Measurements from ENCODE around the gene PCCA.
"Not testable (repeated sequence)": the region's sequence is repeated elsewhere in the genome, so short reads cannot be mapped to it uniquely, and the experiment has no call there.

Gene PCCA

DNA sequence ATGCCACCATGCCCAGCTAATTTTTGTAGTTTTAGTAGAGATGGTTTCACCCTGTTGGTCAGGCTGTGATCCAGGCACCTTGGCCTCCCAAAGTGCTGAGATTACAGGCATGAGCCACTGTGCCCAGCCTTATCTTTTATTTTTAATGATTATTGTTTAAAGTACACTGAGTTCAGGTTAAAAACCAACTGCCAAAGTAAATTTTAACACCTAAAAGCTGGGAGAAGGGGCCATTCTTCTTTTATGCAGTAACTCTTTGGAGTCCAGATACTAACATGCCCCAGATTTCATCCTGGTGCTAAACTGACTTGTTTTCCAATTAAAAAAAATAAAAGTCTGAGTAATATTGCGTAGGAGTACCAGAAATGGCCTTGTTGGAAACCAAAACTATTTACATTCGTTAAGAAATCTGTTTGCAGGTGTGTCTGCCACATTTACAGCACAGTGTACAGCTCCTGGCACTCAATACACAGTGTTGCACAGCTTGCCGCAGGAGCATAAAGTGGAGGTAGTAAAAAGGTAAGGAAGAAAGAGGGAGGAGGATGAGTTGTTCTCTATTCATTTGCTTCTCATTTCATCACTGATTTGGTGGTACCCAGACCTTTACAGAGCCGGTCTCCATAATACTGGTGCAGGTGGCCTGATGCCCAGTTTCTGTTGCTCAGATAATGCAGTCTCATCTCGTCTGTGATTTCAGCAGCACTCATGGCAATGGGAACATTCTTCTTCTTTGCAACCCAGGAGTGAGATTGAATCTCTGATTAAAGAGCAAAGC, 108.9 kb downstream of the PCCA start:
- DNase-seq: no peak

DNA sequence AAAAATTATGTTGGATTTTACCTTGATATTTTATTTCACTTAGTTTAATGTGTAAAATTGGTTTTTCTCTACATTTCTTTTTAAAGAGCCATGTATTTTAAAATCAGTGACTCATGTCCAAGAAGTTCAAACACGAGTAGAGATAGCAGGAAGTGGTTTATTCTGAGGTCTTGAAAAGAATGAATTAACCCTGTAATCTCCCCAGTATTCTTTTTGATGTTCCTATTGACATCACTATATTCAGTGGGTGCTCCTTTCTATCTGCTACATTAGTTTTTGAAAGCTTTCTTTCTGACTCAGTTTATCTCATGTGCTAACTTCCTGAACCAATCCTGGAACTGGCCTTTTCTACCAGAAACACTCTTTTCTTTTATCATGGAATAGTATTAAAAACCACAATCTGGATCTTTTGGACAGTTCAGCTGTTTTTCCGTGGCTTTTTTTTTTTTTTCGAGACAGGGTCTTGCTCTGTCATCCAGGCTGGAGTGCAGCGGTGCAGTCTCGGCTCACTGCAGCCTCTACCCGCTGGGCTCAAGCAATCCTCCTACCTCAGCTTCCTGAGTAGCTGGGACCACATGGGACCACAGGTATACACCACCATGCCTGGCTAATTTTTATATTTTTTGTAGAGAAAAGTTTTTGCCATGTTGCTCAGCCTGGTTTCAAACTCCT, 114.9 kb downstream of the PCCA start:
- no peak for DNase-seq

DNA sequence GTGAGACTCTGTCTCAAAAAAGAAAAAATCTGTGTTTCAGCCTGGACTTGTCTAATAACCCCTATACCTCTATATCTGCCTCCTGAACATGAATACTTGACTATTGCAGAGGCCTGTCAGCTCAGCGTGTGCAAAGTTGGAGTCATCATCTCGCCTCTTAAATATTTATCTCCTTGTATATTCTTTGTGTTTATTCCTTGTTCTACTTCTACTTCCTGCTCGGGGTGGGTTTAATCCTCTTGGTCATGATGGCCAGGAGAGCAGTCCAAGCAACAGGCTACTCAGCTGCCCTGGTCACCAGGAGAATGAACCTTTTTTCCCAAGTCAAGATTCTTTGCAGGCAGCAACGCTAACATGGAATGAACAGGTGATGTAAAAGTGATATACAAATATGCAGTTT, 119.1 kb downstream of the PCCA start:
- no peak for DNase-seq

DNA sequence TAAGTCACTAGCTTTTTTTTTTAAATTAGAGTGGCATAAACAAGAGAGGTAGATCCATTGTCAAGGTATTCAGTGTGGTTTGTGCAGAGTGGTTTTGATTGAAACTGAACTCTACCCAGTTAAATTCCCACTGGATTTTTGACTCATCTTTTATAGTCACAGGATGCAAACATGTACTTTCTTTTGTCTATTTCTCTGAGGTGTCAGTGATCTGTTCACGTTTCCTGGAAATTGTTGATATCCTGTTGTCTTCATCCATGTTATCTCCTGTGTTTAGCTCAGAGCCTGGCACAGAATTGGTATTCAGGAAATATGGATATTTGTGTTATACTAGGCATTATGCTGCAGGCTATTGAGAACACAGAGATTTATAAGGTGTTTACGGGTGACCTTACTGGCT, 119.7 kb downstream of the PCCA start:
- no peak for DNase-seq

DNA sequence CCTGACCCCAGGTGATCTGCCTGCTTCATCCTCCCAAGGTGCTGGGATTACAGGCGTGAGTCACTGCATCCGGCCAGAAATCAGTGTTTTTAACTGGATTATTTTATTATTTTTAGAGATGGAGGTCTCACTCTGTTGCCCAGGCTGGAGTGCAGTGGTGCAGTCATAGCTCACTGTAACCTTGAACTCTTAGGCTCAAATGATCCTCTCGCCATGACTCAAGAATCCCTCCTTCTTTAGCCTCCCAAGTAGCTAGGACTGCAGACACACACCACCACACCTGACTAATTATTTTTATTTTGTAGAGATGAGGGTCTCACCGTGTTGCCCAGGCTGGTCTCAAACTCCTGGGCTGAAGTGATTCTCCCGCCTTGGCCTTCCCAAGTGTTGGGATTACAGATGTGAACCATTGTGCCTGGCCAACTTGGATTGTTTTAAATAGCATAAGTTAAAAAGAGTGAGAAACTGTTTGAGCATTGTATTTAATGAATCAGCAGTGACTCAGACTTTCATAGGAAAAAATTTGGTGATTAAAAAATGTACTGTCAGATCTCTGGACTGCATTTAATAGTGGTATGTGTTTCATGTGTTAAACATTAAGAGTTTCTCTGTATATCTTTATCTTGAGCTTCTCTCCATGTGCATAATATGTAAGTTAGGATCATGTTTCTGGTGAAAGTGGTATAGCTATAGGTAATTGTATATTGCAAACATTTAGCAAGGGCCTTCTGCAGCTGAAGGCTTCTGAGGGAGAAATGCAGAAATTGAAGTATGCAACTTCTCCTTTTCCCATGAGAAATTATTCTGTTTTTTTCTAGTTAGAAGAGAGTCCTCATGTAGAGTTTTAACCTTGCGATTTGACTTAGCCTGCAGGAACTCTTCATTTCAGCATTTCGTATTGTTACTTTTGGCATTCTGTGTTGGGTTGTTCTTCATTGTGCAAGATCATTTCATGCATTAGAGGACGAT, 121.2 kb downstream of the PCCA start:
- DNase-seq: no peak

DNA sequence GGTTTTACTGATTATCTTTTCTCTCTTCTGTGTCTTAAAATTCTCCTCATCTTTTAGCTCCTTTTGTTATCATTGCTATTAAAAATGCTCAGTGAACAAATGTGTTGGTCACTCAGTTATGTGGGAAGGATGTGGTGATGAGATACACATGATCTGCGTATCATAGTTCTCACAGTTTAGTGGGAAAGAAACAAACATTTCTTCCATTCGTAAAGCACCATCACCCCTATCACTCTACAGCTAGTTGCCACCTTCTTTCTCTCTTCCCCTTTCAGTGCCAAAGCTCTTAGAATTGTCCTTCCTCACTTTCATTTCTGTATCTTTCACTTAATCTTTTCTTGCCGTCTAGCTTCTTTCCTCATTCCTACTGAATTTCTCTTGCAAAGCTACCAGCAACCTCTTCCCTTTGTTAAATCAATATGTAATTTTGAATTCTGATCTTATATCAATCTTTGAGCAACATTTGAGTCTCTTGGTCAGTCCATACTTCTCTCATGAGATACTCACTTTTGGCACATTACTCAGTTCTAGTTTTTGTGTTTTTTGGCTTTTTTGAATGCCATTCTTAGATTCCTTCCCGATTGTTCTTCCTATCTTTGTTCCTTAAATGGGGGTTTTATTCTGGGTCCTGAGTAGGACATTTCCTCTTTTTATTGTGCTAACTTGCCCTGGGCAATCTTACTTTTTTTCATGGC, 122.3 kb downstream of the PCCA start:
- no peak for DNase-seq

DNA sequence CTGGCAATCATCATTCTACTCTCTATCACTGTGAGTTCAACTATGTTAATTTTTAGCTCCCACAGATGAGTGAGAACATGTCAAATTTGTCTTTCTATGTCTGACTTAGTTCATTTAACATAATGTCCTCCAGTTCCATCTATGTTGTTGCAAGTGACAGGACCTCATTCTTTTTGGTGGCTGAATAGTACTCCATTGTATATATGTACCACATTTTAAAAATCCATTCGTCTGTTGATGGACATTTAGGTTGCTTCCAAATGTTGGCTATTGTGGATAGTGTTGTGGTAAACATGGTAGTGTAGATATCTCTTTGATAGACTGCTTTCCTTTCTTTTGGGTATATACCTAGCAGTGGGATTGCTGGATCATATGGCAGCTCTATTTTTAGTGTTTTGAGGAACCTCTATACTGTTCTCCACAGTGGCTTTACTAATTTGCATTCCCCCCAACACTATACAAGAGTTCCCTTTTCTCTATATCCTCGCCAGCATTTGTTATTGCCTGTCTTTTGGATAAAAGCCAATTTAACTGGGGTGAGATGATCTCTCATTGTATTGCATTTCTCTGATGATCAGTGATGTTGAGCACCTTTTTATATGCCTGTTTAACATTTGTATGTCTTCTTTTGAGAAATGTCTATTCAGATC, 124.1 kb downstream of the PCCA start:
- no peak for DNase-seq

DNA sequence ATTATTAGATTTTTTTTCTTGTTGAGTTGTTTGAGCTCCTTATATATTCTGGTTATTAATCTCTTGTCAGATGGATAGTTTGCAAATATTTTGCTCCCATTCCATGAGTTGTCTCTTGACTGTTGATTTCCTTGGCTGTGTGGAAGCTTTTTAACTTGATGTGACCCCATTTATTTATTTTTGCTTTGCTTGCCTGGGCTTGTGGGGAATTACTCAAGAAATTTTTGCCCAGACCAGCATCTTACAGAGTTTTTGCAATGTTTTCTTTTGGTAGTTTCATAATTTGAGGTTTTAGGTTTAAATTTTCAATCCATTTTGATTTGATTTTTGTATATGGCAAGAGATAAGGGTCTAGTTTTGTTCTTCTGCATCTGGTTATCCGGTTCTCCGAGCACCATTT, 124.7 kb downstream of the PCCA start:
- DNase-seq: no peak

DNA sequence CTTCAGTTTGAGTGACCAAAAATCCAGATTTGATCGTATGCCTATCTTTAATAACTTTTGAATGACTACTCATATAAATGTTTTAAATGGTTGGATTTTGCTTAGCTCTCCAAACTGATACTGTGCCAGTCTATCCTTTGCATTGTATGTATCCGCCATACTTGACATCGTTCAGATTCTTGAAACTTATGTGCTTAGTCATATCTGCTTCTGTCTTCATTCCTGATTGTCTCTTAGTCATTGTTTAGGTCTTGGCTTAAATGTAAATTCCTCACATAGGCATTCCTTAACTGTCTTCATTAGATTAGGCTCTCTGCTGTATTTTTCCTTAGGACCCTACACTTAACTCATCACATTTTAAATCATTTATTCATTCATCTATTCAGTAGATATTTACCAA, 126.0 kb downstream of the PCCA start:
- no peak for DNase-seq

DNA sequence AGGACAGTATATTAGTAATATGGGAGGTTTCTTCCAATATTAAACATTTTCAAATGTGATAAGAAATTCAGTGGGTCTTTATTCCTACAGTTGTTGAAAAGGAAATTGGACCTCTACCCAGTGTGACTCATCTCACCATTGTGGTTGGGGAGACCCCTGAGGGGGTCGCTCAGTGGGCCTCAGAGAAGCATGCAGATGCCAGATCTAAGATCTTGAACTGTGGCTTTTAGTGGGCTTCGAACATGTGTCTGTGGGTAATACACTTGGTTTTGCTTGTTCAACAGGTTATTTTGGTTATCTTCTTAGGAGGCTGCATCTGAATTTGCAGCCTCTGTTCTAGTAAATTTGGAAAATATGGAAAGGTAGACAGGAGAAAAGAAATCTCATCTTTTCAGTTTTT, 132.3 kb downstream of the PCCA start:
- DNase-seq: no peak

DNA sequence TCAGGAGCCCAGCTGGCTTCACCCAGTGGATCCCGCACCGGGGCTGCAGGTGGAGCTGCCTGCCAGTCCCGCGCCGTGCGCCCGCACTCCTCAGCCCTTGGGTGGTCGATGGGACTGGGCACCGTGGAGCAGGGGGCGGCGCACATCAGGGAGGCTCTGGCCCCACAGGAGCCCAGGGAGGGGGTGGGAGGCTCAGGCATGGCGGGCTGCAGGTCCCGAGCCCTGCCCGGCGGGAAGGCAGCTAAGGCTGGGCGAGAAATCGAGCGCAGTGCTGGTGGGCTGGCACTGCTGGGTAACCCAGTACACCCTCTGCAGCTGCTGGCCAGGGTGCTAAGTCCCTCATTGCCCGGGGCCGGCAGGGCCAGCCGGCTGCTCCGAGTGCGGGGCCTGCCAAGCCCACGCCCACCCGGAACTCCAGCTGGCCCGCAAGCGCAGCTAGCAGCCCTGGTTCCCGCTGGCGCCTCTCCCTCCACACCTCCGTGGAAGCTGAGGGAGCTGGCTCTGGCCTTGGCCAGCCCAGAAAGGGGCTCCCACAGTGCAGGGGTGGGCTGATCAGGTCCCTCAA, 135.2 kb downstream of the PCCA start:
- DNase-seq: not testable (repeated sequence)

DNA sequence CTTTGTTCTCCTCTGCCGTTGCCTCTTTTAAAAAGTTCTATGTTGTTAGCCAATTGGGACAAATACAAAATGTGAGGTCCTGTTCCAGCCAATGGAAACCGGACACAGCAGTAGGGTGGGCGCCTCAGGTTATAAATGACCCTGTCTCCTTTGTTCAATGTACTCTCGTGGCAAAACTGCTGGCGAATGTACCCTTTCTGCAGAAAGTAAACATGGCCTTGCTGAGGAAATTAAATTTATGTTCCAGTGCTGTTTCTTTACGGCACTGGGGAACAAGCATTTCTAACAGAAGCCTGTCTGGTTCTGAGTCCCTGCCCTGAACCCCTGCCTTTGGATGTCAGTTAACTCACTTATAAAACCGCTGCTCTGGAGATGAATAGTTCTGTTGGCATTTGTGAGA, 140.7 kb downstream of the PCCA start:
- no peak for DNase-seq

DNA sequence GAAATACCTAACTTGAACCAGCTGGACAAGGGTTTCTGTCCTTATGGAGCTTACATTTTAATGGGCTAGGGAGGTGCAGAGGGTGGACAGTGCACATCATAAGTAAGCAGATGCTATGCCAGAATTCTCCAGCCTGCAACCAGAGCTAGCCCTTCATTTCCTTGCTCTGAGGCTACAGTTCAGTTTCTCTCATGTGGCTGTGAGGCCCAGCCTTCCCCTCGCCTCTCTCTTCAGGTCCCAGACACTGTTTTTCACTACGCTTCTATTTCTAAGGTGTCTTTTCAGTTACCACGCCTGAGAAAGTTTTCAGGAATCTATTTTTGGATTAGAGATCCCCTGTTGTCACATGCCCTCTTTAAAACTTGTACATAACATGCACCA, 141.9 kb downstream of the PCCA start:
- no peak for DNase-seq

DNA sequence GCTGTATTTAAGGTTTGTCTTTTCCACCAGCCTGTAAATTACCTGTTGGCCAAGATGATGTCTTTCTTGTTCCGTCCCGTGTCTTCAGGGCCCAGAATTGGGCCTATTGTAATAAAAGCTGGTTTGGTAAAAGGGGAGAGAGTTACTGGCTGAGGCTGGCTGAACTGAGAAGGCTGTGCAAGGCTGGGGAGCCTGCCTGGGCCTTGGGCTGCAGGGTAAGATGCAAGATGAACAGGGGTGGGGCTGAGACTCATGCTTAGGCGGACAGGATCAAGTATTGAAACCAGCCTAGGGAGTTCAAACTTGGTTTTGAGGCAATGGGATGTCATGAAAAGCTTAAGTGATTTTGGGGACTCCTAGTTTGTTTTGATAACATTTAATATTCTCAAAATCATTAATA, 142.3 kb downstream of the PCCA start:
- DNase-seq: no peak

DNA sequence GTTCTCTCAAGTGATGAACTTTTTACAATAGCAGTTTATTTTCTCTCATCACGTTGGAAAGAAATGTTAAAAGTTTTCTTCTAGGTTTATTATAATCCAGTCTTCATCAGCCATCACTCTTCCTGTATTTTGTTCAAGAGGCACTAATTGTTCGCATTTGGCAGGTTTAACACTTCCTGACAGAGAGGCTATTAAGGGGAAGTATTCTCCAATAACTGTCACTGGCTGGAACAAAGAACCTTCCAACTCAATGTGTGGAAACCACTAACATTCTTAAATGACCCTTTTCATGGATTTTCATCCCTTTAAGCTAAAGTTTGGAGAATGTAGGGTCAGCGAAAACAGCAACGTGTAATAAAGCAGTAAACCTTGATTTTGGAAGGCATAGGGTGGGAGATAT, 145.1 kb downstream of the PCCA start:
- DNase-seq: peak; percentile 70

DNA sequence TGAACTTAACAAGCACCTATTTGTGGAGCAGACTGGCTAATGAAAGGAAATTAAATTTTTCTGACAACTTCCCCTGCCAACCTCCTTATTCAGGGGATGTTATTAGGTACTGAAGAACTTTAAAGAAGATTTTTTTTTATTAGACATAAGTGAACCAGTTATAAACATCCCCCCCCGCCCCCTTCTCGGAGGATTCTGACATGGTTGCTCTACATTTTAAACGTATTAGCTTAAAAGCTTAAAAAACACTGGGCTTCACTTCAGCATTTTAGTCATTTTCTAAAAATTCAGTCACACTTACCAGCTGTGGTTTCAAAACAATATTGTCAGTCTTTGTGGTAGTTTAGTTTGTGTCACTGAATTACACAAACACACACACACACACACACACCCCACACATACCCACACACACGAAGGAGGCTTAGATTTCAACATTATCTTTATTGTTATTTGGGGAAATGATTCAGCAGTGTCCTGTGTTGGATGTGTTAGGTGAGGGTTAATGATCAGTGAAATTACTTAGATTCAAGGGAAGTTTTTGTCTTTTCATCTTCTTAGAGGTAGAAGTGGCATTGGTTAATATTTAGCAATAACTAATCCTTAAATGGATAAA, 145.7 kb downstream of the PCCA start:
- no peak for DNase-seq

DNA sequence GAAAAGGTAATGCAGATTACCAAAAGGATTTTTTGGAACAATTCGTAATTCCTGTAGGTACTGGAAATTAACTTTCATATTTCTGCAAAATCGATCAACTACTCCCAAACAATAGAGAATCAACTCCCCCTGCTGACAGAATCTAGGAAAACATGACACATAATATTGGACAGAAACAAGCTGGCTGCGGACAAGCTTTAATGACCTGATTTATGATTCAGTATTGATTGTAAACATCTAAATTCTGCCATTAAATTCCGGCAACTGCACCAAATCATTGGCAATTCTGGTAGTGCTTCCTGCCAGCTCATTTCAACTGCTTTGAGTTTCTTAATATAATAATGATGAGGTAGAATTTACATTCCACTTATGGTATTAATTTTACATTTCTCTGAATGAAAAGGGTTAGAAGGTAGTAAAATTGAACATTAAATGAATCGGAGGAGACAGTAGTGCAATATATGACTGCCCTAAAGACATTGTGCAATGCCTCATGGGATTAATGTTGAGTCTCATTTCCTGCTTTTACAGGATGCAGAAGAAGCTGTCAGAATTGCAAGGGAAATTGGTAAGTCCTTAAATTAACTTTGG, 146.5 kb downstream of the PCCA start:
- peak; percentile 16 for DNase-seq

DNA sequence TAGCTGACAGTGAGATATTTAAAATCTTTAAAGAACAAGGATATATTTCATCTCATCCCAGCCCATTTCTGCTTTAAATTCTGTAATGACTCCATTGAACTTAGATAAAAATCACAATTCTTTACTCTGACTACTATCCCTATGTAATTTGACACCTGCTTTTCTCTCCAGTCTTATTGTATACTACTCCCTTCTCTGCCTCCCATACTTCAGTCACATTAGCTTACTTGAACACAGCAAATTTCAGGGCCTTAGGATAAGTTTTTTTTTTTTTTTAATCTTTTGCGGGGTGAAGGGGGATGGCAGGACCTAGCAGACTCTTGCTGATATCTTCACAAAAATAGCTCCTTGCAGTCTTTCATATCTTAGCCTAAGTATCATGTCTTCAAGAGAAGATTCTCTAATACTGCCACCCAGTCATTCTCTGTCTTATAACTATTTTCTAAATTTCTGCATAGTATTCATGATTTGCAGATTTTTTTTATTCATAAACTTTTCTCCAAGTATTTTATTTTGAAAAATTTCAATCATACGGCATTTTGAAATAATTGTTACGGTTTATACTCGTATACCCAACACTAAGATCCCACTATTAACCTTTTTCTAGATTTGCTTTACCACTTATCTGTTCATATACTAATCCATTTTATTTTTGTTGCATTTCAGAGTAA, 151.4 kb downstream of the PCCA start:
- DNase-seq: no peak

DNA sequence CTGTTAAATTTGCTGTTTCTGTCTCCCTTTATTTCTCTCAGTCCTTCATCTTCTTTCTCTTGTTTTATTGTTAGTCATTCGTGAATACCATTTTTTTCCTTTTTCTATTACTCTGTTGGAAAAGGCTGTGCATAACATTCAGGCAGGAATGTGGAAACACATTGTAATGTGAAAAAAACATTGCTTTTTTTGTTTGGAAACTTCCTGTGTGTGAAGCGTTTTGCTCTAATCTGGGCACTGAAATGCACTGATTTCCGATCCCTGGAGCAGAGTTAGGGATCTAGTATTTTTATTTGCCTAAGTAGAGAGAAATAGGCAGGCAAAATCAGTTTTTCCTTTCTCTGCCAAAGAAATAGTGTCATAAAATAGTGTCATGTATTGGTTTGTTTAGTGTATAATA, 155.5 kb downstream of the PCCA start:
- no peak for DNase-seq

DNA sequence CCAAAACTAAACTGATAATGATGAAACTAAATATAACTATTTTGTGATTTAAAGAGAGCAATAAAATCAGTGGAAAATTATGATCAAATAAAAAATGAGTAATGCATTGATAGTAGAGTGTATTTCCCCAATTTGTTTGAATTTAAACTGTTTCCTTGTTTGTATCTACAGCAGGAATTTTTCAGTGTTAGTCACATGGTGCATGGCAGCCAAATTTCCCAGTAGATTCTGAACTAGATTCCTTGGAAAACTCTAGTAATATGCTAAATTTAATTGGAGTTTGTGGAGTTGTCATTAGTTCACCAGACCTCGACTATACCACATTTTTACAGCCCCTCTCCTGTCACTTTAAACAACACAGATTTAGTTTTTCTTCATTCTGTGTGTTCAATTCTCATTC, 156.2 kb downstream of the PCCA start:
- no peak for DNase-seq

DNA sequence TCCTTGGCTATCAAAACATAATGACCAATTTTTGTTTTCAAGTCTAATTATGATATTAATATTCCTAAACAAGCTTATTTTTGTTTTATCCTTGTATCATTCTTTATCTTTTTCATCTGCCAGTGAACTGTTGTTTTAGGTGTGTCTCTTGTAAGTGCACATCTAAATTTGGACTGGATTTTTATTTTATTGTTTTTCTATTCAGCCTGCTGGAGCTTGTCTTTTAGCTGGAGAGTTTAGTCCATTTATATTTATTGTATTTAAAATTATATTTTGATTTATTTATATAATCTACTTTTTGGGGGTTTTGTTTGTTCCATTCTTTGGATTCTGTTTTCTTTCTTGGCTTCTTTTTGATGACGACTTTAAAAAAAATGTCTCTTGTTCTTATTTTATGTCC, 159.0 kb downstream of the PCCA start:
- DNase-seq: no peak

Data from NCI-H1105 treated with DMSO at 0.1 percent for 48 hours (cell line).